GM06990 (cell line): Measurements from ENCODE around the gene PSMA6.
"Not testable (repeated sequence)": the region's sequence is repeated elsewhere in the genome, so short reads cannot be mapped to it uniquely, and the experiment has no call there.

Experiments used
- DNase-seq: peaks from one replicate; pipeline ENCODE4 v3.0.0-alpha.2; 2011; ENCODE audit not compliant: insufficient read length; ENCODE audit errors: extremely low read depth
- H3K27me3 ChIP-seq: replicated peaks from 2 replicates; pipeline ENCODE4 v1.6.0; 2011; ENCODE audit warnings: low read length; ENCODE audit not compliant: control insufficient read depth, insufficient read depth
- H3K36me3 ChIP-seq: 2 replicates; pipeline ENCODE4 v1.5.1; 2011; ENCODE audit warnings: low read length; ENCODE audit not compliant: control insufficient read depth, insufficient read depth
- H3K4me3 ChIP-seq: replicated peaks from 2 replicates; pipeline ENCODE4 v1.5.1; 2011; ENCODE audit warnings: low read depth, mild to moderate bottlenecking, control low read depth, low read length
- CTCF ChIP-seq: IDR thresholded peaks from 2 replicates; pipeline ENCODE4 v1.5.1; 2011; ENCODE audit warnings: low read length, control low read depth, mild to moderate bottlenecking, inconsistent platforms; ENCODE audit not compliant: insufficient read depth, poor library complexity, severe bottlenecking

PSMA6 gene

GRCh38 chr14:35331605-35332516 is 39.7 kb downstream of the PSMA6 start:
- Histone ChIP-seq H3K36me3 (no peaks in the 10 kb centered on the region), H3K4me3 (no peak overlapping the region), H3K27me3 (no peaks in the 10 kb centered on the region)
- no peak for TF ChIP-seq CTCF
- no peak for DNase-seq

GRCh38 chr14:35332517-35333263 is 40.5 kb downstream of the PSMA6 start:
- no peak for TF ChIP-seq CTCF
- Histone ChIP-seq H3K4me3 (no peak overlapping the region), H3K36me3 (no peaks in the 10 kb centered on the region), H3K27me3 (no peaks in the 10 kb centered on the region)
- DNase-seq, result no peak

GRCh38 chr14:35333264-35333730 is 41.1 kb downstream of the PSMA6 start:
- H3K27me3 ChIP-seq, result no peaks in the 10 kb centered on the region
- no peaks in the 10 kb centered on the region for H3K36me3 ChIP-seq
- no peak for DNase-seq
- H3K4me3 ChIP-seq, result no peak overlapping the region
- TF ChIP-seq CTCF, result no peak

- no peak for DNase-seq
- Histone ChIP-seq H3K27me3 (no peaks in the 10 kb centered on the region), H3K36me3 (no peaks in the 10 kb centered on the region), H3K4me3 (no peak overlapping the region)
- TF ChIP-seq CTCF, result peak; percentile 9
Measured at GRCh38 chr14:35333797-35334743, 41.9 kb downstream of the PSMA6 start.

- no peak for DNase-seq
- Histone ChIP-seq H3K27me3 (no peaks in the 10 kb centered on the region), H3K36me3 (no peaks in the 10 kb centered on the region), H3K4me3 (no peak overlapping the region)
- no peak for TF ChIP-seq CTCF
Measured at GRCh38 chr14:35335388-35336092, 43.4 kb downstream of the PSMA6 start.

GRCh38 chr14:35336171-35336493 is 44.0 kb downstream of the PSMA6 start:
- not testable (repeated sequence) for DNase-seq, H3K36me3 ChIP-seq, H3K4me3 ChIP-seq, H3K27me3 ChIP-seq
